HG03571 (cell line): ENCODE results near the gene EEFSEC.

Source experiments
- ATAC-seq: cut with Tn5 transposase; IDR thresholded peaks from one replicate; pipeline ENCODE4 v1.9.1; 2021; ENCODE audit not compliant: unreplicated experiment

Gene EEFSEC

DNA sequence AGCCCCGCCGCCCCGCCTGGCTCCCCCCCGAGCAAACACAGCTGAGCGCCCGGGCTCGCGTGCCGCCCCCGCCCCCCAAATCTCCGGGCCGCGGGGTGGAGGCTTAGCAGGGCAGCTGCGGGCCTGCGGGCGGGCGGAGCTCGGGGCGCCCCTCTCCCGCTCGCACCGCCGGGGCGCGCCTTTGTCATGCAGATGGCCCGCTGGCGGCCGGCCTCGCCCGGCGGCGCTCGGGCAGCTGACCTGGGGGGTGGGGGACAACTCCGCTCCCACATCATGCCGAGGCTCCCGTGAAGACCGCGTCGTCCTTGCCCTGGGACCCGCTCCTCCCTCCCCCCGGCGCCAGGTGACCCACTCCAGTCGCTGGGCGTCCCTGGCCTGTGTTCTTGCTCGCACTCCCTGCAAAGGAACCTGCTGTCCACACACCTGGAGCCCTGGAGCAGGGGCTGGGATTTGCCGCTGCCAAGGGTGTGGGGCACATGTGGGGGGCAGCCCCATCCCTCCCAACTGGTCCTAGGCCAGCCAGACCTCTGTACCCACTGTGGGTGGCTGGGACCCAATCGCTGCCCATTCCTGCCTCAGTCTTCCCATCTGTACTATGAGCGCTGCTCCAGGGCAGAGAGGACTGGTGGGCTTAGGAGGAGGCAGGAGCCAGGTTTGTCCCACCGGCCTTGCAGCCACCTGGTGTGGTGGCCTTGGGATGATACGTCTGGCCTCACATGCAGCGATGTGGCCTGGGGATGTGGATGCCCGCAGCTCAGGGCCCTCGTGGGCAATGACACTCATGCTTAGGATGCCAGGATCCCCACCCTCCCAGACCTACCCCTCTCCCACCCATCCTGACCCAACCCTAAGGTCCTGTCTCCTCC is 279.9 kb downstream of the EEFSEC start:
- no peak for ATAC-seq

DNA sequence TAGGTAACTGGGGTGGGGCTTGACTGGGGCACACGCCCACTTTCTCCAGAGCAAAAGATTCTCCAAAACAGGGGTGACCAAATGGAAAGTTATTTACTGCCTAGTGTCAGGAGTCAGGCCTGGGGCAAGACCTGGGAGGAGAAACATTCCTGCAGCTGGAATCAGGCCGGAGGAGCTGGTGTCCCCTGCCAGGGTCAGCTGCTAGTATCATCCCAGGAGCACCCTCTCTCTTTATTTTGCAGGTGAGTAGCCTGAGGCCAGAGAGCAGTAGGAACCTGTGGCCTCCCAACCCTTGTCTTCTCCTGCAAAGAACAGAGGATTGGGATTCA is 280.5 kb downstream of the EEFSEC start:
- no peak for ATAC-seq

DNA sequence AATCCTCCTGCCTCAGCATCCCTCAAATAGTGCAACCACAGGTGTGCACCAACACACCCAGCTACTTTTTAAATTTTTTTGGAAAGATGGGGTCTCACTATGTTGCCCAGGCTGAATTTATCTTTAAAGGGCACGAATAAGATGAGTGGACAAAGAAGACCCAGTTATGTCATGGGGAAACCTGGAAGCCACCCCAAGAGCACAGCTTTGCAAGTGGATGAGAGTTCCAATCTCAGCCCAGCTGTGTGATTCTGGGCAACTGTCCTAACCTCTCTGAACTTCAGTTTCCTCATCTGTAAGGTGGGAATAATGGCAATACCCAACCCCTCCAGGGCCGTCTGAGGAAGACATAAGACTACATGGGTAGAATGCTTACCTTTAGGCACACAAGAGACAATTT is 281.2 kb downstream of the EEFSEC start:
- no peak for ATAC-seq

DNA sequence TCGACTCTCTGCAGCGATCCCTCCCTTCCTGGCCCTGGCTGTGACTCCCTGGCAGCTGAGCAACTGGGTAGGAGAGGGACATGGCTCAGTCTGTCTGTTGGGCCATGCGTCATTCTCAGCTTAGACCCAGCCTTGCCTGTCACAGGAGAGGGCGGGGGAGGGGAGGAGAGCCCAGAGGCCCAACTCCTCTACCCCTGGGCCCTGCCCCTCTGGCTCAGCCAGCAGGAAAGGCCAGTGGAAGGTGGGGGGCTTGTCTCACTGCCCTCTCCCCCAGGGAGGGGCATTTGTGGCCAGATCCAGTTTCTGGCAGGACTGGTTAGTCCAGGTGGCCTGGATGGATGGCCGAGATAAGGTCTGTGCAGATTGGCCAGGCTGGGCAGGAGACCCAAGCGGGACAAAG is 281.8 kb downstream of the EEFSEC start:
- ATAC-seq, result no peak

DNA sequence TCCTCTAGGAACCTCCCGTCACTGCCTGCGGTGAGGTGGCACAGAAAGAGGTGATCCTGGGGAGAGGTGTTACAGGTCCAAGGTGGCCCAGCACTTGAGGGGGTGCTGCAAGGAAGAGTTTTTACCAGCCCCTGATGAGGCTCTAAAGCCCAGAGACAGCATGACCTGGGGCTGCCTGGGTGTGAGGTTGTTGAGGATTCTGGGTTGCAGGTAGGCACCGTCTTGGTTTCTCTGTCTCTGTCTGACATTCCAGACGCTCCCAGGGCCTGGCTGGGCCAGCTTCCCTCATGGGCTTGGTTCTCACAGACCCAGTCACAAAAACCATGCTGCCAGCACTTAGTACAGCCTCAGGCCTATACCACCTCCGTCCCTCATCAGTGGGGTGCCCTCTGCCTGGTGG is 282.3 kb downstream of the EEFSEC start:
- no peak for ATAC-seq

DNA sequence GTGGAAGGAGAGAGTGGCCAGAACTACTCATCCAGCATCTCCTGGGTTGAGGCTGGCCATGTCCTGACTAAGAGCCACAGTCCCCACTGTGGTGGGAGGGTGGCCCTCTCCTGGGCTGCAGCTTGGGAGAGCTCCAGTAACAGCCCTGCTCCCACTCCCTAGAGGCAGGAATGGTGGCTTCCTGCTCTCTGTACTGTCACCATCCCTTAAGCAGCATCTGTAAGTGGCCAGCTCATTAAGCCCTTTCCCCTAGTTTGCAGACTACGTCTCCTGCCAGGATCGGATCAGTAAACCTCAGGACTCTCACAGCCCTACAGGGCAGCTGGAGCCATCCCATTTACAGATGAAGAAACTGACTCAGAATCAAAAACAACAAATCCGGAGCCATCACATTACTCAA is 282.9 kb downstream of the EEFSEC start:
- no peak for ATAC-seq

DNA sequence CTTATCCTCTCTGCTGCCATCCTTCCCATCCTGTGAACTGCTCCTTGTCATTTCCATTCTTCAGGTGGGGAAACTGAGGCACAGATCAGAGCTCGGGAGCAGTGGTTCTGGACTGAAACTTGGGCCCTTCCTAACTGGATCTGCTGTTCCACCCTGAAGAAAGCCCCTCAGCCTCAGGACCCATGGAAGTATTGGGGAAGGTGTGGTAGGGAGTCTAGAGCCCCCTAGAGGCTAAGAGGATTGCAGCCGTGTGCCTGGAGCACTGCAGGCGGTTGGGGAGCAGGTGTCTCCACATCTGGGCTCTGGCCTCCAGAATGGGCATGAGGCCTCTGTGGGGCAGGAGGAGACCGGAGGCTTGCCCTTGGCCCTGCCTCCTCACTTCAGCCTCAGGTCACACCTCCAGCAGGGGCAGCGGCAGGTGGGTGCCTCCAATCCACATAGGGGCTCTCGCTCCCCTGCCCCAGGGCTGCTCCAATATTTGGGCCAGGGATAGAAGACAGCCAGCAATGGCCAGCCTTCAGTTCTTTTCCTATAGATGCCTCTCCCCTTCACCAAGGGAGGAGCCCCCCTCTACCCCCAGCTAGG is 285.3 kb downstream of the EEFSEC start:
- no peak for ATAC-seq

DNA sequence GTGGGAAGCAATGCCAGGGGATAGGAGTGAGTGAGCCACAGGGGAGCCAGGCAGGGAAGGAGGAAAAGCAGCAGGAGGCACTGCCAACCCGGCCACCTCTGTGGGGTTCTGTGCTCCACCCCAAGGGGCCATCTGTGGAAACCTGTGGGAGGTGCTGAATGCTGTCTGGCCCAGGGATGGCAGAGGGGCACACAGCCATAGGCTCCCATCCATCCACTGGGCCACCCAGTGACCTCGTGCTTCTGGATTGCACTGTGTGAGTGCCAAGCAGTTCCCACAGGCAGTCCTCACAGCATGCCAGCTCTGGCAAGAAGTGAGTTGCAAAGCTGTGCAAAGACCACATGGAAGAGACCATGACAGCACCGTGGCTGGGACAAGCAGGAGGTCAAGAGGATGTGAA is 285.9 kb downstream of the EEFSEC start:
- no peak for ATAC-seq

DNA sequence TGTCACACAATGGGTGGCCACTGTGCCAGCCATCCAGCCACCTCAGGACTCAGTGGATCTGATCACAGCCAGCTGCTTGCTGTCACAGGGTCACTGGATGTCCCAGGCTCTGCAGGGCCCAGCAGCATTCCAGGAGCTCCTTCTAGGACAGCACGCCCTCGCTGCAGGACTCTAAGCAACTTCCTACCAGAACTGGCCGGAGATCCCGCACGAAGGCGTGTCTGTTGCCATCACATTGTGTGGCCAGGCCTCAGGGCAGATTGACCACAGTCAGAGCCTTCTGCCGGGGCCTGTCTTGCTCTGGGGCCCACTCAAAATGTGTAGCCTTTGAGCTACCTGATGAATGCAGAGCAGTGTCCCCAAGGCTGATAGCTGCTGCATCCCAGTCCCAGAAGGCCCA is 288.8 kb downstream of the EEFSEC start:
- ATAC-seq, result no peak

DNA sequence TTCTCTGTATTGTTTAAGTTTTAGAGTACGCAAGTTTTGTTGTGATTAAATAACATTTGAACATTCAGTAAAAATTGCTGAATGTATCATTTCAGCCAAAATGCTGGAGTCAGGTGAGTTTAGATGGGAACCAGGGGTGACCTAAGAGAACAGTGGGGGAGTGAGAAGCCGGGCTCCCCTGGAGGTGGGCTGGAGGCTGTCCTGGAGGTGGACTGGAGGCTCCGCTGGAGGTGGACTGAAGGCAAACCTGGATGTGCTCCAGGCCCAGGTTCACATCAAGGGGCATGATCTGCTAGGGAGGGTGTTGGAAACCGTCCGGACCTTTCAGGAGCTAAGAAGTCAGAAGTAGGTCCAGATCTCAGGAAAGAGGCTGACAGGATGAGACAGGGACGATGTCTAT is 289.7 kb downstream of the EEFSEC start:
- no peak for ATAC-seq

DNA sequence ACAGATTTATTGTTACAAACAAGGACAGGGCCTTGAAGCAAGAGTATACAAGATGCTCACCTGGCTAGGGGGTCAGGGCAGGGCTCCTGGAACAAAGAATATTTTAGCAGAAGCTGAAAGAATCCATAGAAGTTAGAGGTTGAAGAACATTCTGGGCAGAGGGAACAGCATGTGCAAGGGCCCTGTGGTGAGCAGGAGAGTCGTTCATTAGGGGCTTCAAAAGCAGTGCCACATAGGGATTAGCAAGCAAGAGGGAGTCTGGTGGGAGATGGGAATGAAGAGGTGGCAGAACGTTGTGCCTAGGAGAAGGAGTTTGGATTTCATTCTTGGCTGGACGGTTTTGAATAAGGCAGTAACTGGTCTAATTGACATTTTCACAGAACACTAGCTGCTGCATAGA is 290.5 kb downstream of the EEFSEC start:
- ATAC-seq, result no peak

DNA sequence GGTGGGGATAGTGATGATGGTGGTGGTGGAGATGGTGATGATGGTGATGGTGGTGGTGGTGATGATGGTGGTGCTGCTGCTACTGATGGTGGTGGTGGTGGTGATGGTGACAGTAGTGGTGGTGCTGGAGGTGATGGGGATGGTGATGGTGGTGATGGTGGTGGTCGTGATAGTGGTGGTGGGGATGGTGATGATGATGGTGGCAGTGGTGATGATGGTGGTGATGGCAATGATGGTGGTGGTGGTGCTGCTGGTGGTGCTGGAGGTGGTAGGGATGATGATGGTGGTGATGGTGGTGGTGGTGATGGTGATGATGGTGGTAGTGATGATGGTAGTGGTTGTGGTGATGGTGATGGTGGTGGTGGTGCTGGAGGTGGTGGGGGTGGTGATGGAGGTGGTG is 292.1 kb downstream of the EEFSEC start:
- ATAC-seq, result no peak

DNA sequence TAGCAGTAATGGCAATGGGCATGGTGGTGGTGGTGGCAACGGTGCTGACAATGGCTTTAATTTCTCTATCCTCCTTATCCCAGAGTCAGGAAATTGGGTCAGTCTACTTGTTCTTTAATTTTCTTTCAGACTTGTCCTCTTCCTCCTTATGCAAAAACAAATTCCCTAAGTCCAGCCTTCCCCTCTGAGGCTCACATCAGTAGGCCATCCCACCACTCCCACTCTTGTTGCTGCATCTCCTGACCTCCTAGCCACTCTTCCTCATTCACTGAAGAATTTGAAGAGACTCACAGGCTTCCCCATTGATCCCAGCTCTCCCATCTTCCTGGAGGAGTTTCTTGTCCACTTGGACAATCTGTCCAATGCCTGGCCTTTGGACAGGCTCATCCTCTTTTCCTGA is 293.5 kb downstream of the EEFSEC start:
- no peak for ATAC-seq

DNA sequence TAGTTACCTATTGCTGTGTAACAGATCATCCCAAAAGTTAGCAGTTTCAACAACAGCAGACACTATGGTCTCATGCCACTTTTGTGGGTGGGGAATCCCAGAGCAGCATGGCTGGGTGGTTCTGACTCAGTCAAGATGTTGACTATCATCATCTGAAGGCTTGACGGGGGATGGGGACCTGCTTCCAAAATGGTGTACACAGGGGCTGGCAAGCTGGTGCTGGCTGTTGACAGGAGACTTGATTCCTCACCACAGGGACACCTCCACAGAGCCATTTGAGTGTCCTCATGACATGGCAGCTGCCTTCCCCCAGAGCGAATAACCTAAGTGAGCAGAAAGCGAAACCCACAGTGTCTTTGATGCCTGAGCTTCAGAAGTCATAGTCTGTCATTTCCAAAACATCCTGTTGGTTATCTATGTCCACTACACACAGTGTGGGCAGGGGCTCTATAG is 294.3 kb downstream of the EEFSEC start:
- ATAC-seq, result no peak

DNA sequence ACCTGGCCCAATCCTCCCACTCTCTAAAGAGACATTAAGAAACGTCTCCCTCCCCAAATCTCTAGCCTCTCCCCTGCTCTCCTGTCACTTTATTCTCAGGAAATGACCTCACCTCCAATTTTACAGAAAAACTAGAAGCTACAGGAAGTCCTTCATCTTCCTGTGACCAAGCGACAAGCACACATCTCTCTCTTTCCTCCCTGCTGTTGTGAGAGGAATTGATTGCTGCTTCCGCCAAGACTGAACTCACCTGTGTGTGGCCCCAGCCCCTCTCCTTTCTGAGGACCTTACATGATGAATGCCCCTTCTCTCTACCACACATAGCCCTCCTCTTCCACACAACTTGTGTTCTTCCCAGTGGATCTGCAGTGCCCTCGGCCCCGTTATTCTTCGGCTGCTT is 295.2 kb downstream of the EEFSEC start:
- ATAC-seq, result no peak

DNA sequence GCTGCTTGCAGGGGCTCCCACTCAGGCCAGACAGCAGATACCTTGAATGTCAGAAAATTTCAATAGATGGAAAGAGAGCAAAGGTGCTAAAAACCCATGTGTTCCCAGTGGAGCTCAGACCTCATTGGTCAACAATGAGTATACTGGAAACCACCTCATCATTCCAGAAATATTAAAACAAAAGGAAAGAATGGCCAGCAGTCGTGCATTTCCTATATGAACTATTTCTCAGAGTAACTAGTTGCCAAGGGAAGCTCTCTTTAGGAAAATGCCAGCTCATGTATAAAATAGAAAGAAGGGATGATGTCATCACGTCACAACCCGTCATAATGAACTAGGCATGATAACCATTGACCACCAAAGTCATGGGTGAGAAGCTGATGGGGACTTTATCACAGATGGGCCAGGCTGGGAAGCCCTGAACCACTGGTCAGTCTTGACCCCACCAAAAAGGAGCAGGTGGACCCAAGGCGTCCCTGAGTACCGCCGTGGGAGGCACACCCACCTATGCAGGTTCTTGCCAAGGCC is 295.9 kb downstream of the EEFSEC start:
- ATAC-seq, result no peak

DNA sequence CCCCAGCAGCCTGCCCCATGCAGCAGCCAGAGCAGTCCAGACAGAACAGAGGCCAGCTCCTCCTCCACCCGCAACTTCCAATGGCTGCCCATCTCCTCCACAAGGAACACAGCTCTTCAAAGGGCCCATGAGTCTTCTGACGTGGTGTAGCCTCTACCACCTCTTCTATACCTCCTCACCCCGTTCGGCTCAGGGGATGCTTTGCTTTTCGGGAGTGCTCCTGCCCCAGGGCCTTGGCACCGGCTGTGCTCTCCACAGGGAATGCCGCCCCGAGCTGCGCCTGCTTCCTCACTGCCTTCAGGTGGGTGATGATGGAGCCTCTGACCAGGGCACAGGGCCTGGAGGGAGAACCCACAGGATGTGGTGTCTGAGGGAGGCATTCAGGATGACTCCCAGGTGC is 298.8 kb downstream of the EEFSEC start:
- ATAC-seq, result no peak

DNA sequence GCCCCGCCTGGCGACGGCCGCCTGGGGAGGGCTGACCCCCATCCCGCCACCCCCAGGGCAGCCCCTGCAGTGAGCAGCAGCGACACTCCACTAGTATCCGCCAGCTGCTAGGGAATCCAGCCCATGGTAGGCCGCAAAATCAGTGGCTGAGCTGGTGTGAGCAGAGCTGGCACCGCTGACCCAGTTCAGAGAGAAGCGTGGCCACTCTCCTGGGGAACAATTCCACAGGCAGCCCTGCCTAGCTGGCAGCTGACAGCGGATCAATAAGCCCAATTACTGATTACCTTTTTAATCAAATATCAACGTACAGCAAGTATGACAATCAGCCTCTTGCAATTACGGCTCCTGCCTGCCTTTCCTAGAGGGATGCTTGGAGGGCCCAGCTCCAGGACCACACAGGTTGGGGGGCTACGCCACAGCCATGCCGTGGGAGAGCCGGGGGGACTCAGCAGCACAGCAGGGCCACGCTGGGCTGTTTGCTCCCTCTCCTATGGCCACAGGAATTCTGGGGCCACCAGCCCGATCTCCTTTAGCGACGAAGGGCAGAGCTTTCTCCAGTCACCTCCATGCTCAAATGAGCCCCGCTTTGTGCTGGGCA is 299.5 kb downstream of the EEFSEC start:
- no peak for ATAC-seq

DNA sequence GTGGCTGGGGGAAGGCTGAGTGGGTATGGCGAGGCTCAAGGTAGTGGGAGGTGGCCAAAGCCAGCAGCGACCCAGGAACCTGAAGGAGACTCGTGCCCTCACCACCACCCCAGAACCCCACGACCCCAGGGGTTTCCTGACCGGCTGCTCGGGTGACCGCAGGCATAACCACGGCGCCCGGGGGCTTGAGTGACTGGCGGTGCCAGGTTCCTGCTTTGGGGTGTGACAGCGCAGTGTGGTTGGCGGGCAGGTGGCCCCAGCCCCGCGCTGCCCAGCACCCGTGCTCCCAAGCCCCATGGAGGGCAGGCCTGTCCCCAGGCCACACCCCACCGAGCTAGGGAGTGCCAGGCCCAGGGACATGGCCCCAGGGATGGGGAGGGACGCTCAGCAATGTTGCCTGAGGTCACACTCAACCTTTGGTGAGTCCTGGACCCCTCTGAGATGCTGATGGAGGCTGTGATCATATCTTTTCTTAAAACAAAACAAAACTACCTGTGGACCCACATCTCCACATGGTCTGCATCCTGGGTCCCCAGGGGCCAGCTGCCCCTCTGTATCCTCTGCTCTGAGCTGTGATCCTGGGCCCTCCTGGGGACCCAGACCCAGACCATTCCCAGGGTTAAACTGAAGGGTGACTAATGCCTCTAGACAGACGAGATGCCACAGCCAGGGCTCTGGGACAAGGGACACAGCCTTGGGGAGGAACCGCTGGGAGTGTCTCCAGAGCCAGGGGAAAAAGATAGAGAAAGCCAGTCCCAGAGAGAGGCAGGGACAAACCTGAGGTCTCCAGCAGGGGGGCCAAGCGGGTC is 300.4 kb downstream of the EEFSEC start:
- no peak for ATAC-seq

DNA sequence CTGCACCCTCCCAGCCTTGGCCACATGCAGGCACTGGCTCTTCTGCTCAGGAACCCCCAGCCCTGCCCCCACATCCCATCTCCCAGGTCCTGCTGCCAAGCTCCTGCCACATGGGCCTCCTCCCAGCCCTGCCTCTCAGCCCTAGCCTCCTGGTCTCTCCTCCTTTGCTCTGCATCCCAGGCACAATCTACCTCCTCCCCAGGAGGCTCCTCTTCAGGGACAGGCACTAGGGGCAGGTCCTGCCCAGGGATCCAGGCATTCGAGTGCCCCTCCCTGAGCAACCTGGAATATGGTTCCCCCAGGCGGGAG is 301.0 kb downstream of the EEFSEC start:
- ATAC-seq, result no peak

DNA sequence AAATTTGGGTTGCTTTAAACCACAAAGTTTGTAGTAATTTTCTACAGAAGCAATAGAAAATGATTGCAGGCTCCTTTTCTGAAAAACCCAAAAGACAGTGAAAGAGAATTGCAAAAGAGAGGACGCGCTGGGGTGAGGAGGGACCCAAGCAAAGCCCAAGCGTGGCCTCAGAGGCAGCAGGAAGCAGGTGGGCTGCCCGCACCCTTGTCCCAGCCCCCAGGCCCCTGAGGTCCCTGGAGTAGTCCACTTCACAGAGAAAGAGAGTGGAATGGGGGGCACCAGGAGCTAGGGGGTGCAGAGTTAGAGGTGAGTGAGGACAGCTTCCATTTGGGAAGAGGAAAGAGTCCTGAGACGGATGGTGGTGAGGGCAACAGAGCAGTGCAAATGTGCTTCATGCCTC is 301.8 kb downstream of the EEFSEC start:
- no peak for ATAC-seq
